ENCODE data around the gene ALDH3B2. TPM values are rescaled to one million over a fixed set of nuclear protein-coding genes. Genes with fewer than 3 reads are reported as not detected.
"Not testable (repeated sequence)": the region's sequence is repeated elsewhere in the genome, so short reads cannot be mapped to it uniquely, and the experiment has no call there.

The ALDH3B2 gene
- total RNA-seq, 1 experiment from 2014 or later, result not detected

- Histone ChIP-seq H3K4me3 (no peak overlapping the region), H3K36me3 (no peaks in the 10 kb centered on the region), H3K27me3 (no peaks in the 10 kb centered on the region), H3K9me3 (peaks cover 2% of the 10 kb centered on the region; the same call in 1 of the 2 replicates)
- no peak for DNase-seq
Measured at GRCh38 chr11:67694875-67695555, 20.6 kb upstream of the ALDH3B2 start.

- no peak for DNase-seq
- no peaks in the 10 kb centered on the region for H3K36me3 ChIP-seq
- no peak overlapping the region for H3K4me3 ChIP-seq
- no peaks in the 10 kb centered on the region for H3K9me3 ChIP-seq
- peaks cover under 1% of the 10 kb centered on the region for H3K27me3 ChIP-seq
Measured at GRCh38 chr11:67691149-67691548, 16.7 kb upstream of the ALDH3B2 start.

- Histone ChIP-seq H3K36me3 (no peaks in the 10 kb centered on the region), H3K4me3 (no peak overlapping the region), H3K9me3 (no peaks in the 10 kb centered on the region), H3K27me3 (peaks cover 4% of the 10 kb centered on the region)
- no peak for DNase-seq
Measured at GRCh38 chr11:67689178-67689577, 14.8 kb upstream of the ALDH3B2 start.

GRCh38 chr11:67687986-67688385 lies 13.6 kb upstream of the ALDH3B2 start:
- Histone ChIP-seq H3K27me3 (peaks cover 4% of the 10 kb centered on the region), H3K36me3 (no peaks in the 10 kb centered on the region), H3K4me3 (no peak overlapping the region), H3K9me3 (no peaks in the 10 kb centered on the region)
- no peak for DNase-seq

- not testable (repeated sequence) for H3K36me3 ChIP-seq, H3K9me3 ChIP-seq, DNase-seq, H3K4me3 ChIP-seq, H3K27me3 ChIP-seq
Measured at GRCh38 chr11:67685641-67686332, 11.4 kb upstream of the ALDH3B2 start.

- H3K27me3 ChIP-seq, result peaks cover 14% of the 10 kb centered on the region
- not testable (repeated sequence) for H3K36me3 ChIP-seq, DNase-seq, H3K4me3 ChIP-seq, H3K9me3 ChIP-seq
Measured at GRCh38 chr11:67682126-67683034, 8.0 kb upstream of the ALDH3B2 start.

- Histone ChIP-seq H3K9me3 (peaks cover 6% of the 10 kb centered on the region), H3K27me3 (peaks cover 25% of the 10 kb centered on the region), H3K4me3 (no peak overlapping the region), H3K36me3 (no peaks in the 10 kb centered on the region)
- no peak for DNase-seq
Measured at GRCh38 chr11:67680696-67681470, 6.5 kb upstream of the ALDH3B2 start.

- DNase-seq, result no peak
- Histone ChIP-seq H3K9me3 (peaks cover 6% of the 10 kb centered on the region), H3K36me3 (no peaks in the 10 kb centered on the region), H3K4me3 (no peak overlapping the region), H3K27me3 (peaks cover 38% of the 10 kb centered on the region)
Measured at GRCh38 chr11:67675058-67675747, 780 bp upstream of the ALDH3B2 start.

- no peaks in the 10 kb centered on the region for H3K36me3 ChIP-seq
- no peak for DNase-seq
- peaks cover 6% of the 10 kb centered on the region for H3K9me3 ChIP-seq
- no peak overlapping the region for H3K4me3 ChIP-seq
- peaks cover 38% of the 10 kb centered on the region for H3K27me3 ChIP-seq
Measured at GRCh38 chr11:67673902-67674301, 521 bp downstream of the ALDH3B2 start.

- no peaks in the 10 kb centered on the region for H3K36me3 ChIP-seq
- peaks cover 38% of the 10 kb centered on the region for H3K27me3 ChIP-seq
- H3K4me3 ChIP-seq, result no peak overlapping the region
- H3K9me3 ChIP-seq, result peaks cover 6% of the 10 kb centered on the region
- DNase-seq, result no peak
Measured at GRCh38 chr11:67673358-67673757, 1.1 kb downstream of the ALDH3B2 start.

GRCh38 chr11:67671211-67671520 lies 3.3 kb downstream of the ALDH3B2 start:
- H3K9me3 ChIP-seq, result peaks cover 2% of the 10 kb centered on the region
- DNase-seq, result no peak
- H3K27me3 ChIP-seq, result peaks cover 17% of the 10 kb centered on the region
- no peaks in the 10 kb centered on the region for H3K36me3 ChIP-seq
- no peak overlapping the region for H3K4me3 ChIP-seq

GRCh38 chr11:67670316-67671210 lies 3.9 kb downstream of the ALDH3B2 start:
- Histone ChIP-seq H3K36me3 (no peaks in the 10 kb centered on the region), H3K4me3 (no peak overlapping the region), H3K9me3 (no peaks in the 10 kb centered on the region), H3K27me3 (peaks cover 11% of the 10 kb centered on the region)
- DNase-seq, result no peak

GRCh38 chr11:67668192-67668551 lies 6.3 kb downstream of the ALDH3B2 start:
- no peaks in the 10 kb centered on the region for H3K9me3 ChIP-seq
- no peak for DNase-seq
- H3K27me3 ChIP-seq, result no peaks in the 10 kb centered on the region; the same call in 1 of the 2 replicates
- H3K36me3 ChIP-seq, result no peaks in the 10 kb centered on the region
- H3K4me3 ChIP-seq, result no peak overlapping the region

- no peaks in the 10 kb centered on the region for H3K36me3 ChIP-seq
Measured at GRCh38 chr11:67667490-67668191, 6.8 kb downstream of the ALDH3B2 start.

More at GRCh38 chr11:67667490-67668191, 6.8 kb downstream of the ALDH3B2 start:
- no peak overlapping the region for H3K4me3 ChIP-seq
- H3K9me3 ChIP-seq, result no peaks in the 10 kb centered on the region
- H3K27me3 ChIP-seq, result no peaks in the 10 kb centered on the region
- DNase-seq, result no peak
